Right ventricle myocardium superior (tissue), 1 donor: Measurements from ENCODE around the gene DOCK3. TPM values are rescaled to one million over a fixed set of nuclear protein-coding genes. Genes with fewer than 3 reads are reported as not detected.
"Not testable (repeated sequence)": the region's sequence is repeated elsewhere in the genome, so short reads cannot be mapped to it uniquely, and the experiment has no call there.

Source experiments
- ATAC-seq: fragments of 200-7000 bp; cut with Tn5 transposase; one replicate; pipeline ENCODE4 v1.9.1; 2020; ENCODE audit warnings: mild to moderate bottlenecking; ENCODE audit not compliant: poor library complexity
- DNase-seq: peaks from one replicate; pipeline ENCODE4 v3.0.0-alpha.2; 2020
- intact Hi-C: fragments of 100-400 bp; cut with DNase I; formaldehyde crosslinking; loops from one replicate; pipeline ENCODE4 v1.11.2; 2022
- total RNA-seq: library from RNA; stranded (reverse); fragmentation: NEBNext Ultra II Directional; extraction: Animal tissue kit (Norgen Biotek cat#: 25700); gene quantifications from one replicate; pipeline ENCODE4 v1.2.1, GENCODE V29; 2021
- donor health status: DM: no; HTN: yes; CAD: no; lungs with severe emphysema.

DOCK3 gene
- total RNA-seq, 1 donor from 2014 or later: 3.6 TPM

- DNase-seq: no peak
- ATAC-seq: no peak
- intact Hi-C loops: no loop called here
Observed at GRCh38 chr3:50994537-50994936, 319.8 kb downstream of the DOCK3 start.

GRCh38 chr3:50995085-50995824 is 320.5 kb downstream of the DOCK3 start:
- no peak for DNase-seq
- intact Hi-C loops: no loop called here
- no peak for ATAC-seq

GRCh38 chr3:51002495-51002894 is 327.8 kb downstream of the DOCK3 start:
- DNase-seq (no peak), ATAC-seq (no peak)
- intact Hi-C loops: no loop called here

DNA sequence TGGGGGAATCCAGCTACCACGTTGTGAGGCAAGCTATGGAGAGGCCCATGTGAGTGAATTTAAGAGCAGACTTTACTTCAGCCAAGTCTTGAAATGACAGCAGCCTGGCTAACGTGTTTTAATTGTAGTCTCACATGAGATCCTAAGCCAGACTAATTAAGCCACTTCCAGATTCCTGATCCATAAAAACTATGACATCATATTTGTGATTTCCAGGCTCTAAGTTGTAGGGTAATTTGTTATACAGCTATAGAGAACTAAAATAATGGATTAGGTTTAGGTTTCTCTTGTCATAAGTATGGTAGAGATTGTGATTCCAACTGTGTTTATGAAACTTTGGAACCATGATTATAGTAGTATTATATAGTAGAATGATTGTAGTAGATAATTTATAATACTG is 329.5 kb downstream of the DOCK3 start:
- no peak for ATAC-seq
- intact Hi-C loops: no loop called here
- no peak for DNase-seq

DNA sequence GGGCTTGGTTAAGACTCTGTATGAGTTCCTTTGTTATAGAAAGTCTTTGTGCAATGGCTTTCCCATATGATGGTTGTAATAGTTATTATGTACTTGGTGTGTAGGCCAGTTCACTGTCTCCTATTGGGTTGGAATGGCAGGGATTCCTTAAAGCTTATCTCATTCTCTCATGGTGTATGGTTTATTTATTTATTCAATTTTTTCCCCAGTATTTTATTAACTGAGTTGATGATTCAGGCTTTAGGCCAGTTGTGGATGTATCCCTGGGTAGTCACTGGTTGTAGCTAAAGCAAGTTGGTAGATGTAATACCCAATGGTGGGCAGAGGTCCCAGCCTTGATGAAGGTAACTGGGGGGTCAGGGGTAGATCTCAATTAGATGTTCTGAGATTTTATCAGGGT is 349.4 kb downstream of the DOCK3 start:
- no peak for DNase-seq
- intact Hi-C loops: no loop called here
- ATAC-seq: no peak

GRCh38 chr3:51024765-51025632 is 350.3 kb downstream of the DOCK3 start:
- peak; percentile 52 for ATAC-seq
- intact Hi-C loops: no loop called here

DNA sequence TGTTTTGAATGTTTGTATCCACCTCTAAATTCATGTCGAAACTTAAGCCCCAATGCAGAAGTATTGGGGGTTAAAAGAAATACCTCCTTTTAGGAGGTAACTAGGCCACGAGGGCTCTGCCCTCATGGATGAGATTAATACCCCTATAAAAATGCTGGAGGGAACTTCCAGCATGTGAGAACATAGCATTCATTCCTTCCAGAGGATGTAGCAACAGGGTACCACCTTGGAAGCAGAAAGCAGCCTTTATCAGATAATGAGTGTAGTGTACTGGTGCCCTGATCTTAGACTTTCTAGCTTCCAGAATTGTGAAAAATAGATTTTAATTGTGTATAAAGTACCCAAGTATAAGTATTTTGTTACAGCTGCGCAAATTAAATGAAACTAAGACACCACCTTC is 356.9 kb downstream of the DOCK3 start:
- no peak for ATAC-seq
- intact Hi-C loops: no loop called here
- no peak for DNase-seq

More at GRCh38 chr3:51024765-51025632, 350.3 kb downstream of the DOCK3 start:
- DNase-seq: peak; percentile 39

GRCh38 chr3:51035630-51036029 is 360.9 kb downstream of the DOCK3 start:
- intact Hi-C loops: no loop called here
- no peak for ATAC-seq
- DNase-seq: no peak

- intact Hi-C loops: no loop called here
- no peak for DNase-seq
- no peak for ATAC-seq
Observed at GRCh38 chr3:51044982-51045381, 370.3 kb downstream of the DOCK3 start.

DNA sequence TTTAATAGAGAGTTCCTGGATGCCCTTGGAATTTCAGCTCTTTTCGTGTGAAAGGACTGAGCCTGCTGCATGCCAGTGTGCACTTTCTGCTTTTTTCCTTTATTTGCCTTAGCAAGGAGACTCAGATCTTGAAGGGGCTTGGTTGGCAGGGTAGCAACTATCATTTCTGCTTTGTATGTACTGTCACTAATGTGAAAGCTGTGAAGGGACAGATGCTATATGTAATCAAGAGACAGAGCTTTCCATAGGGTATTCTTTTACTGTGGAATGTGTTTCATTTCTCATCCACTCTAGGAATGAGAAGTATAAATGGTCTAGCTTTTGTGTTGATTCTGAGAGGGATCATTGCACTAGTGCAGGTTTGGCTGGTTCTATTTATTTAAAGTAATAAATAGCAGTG is 377.8 kb downstream of the DOCK3 start:
- DNase-seq: no peak
- no peak for ATAC-seq
- intact Hi-C loops: no loop called here

DNA sequence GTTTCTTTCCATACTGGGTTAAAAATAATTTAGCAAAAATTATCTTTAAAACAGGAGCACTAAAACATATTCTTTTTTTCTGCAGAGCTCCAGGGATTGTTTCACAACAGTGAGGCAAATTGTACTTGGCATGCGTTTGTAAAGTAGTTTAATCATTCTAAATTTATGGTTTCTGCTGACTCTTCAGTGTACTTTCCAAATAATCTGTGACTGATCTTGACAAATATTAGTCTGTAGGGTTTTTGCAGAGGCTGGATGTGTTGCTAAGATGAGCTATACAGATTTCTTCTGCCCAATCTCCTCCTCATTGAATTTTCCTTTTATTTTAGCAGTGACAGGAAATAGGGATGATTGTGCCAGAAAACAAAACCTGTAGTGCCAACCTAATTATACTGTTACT is 382.4 kb downstream of the DOCK3 start:
- no peak for DNase-seq
- no peak for ATAC-seq
- intact Hi-C loops: no loop called here

GRCh38 chr3:51063053-51063452 is 388.3 kb downstream of the DOCK3 start:
- intact Hi-C loops: no loop called here

GRCh38 chr3:51075221-51075775 is 400.6 kb downstream of the DOCK3 start:
- intact Hi-C loops: no loop called here
- DNase-seq (no peak), ATAC-seq (no peak)

More at GRCh38 chr3:51063053-51063452, 388.3 kb downstream of the DOCK3 start:
- ATAC-seq (no peak), DNase-seq (no peak)

DNA sequence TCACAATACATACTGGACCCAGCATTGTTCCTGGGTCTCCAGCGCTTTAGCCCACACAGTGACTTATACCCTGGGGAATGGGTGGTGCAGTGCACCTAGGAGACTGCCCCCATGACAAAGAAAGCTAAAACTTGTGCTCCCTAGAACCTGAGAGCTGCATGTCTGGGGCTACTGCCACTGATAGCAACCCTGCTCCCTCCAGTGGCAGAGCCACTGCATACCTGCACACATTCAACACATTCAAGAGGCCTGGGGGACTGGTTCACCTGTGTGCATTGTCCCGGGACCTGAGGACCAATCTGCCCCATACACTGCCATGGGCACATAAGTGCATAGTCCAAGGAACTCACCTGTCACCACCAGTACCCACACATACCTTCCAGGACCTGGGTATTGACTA is 407.6 kb downstream of the DOCK3 start:
- intact Hi-C loops: no loop called here
- DNase-seq: no peak
- no peak for ATAC-seq

DNA sequence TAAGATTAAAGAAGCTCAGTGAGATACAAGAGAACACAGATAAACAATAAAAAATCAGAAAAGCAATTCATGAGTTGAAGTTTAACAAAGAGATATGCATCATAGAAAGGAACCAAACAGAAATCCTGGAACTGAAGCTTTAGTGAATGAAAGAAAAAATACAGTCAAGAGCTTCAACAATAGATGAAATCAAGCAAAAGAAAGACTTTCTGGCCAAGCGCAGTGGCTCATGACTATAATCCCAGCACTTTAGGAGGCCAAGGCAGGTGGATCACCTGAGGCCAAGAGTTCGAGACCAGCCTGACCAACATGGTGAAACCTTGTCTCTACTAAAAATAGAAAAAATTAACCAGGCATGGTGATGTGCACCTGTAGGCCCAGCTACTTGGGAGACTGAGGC is 408.8 kb downstream of the DOCK3 start:
- intact Hi-C loops: no loop called here
- no peak for ATAC-seq
- no peak for DNase-seq

- ATAC-seq, intact Hi-C loops, DNase-seq: not testable (repeated sequence)
Observed at GRCh38 chr3:51092141-51092540, 417.4 kb downstream of the DOCK3 start.

DNA sequence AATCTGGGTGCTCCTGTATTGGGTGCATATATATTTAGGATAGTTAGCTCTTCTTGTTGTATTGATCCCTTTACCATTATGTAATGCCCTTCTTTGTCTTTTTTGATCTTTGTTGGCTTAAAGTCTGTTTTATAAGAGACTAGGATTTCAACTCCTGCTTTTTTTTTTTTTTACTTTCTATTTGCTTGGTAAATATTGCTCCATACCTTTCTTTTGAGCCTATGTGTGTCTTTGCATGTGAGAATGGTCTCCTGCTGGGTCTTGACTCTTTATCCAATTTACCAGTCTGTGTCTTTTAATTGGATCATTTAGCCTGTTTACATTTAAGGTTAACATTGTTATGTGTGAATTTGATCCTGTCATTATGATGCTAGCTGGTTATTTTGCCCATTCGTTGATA is 420.1 kb downstream of the DOCK3 start:
- DNase-seq, ATAC-seq, intact Hi-C loops: not testable (repeated sequence)

- DNase-seq (no peak), ATAC-seq (no peak)
- intact Hi-C loops: no loop called here
Observed at GRCh38 chr3:51099794-51100535, 425.2 kb downstream of the DOCK3 start.

DNA sequence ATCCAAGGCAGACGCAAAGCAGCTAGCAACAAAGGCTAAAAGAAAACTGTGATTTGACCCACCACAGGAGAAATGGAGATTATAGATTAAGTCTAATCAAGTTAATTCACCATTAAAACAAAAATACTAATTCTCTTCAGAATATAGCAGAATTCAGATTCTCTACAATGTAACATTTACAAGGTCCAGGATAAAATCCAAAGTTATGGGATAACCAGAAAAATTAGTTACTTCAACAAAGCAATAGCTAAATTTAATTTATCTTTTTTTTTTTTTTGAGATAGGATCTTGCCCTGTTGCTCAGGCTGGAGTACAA is 425.8 kb downstream of the DOCK3 start:
- no peak for ATAC-seq
- intact Hi-C loops: no loop called here
- DNase-seq: no peak
